H1 (cell line): ENCODE results near the gene PRAMEF12. TPM values are rescaled to one million over a fixed set of nuclear protein-coding genes. Genes with fewer than 3 reads are reported as not detected.

Experiments used
- CHD7 ChIP-seq: fragments of 300-600 bp; sonication (generic); IDR thresholded peaks from 2 replicates; pipeline ENCODE4 v1.7.1; 2012; ENCODE audit warnings: low read length, moderate library complexity, mild to moderate bottlenecking, inconsistent platforms; ENCODE audit not compliant: insufficient replicate concordance
- KDM5A ChIP-seq: fragments of 200-600 bp; IDR thresholded peaks from 2 replicates; pipeline ENCODE4 v1.7.1; 2012; ENCODE audit warnings: mild to moderate bottlenecking, low read length, inconsistent platforms, mixed read lengths
- RAD21 ChIP-seq, 2 experiments: IDR thresholded peaks in 1 of 2; conservative IDR thresholded peaks in 1 of 2; 2 replicates each; pipeline ENCODE4 v1.6.1; 2011; ENCODE audit warnings: low read depth in 2 of 2, low read length in 2 of 2, improper control_type of control experiment in 1 of 2, inconsistent platforms in 1 of 2, mild to moderate bottlenecking in 1 of 2, moderate library complexity in 1 of 2
- RBBP5 ChIP-seq: IDR thresholded peaks from 2 replicates; pipeline ENCODE4 v1.7.1; 2012; ENCODE audit warnings: low read depth, mild to moderate bottlenecking, inconsistent platforms, low read length, moderate library complexity, borderline replicate concordance
- SIX5 ChIP-seq: IDR thresholded peaks from 2 replicates; pipeline ENCODE4 v1.6.1; 2011; ENCODE audit warnings: mild to moderate bottlenecking, low read depth, low read length
- SP2 ChIP-seq: IDR thresholded peaks from 2 replicates; pipeline ENCODE4 v1.6.1; 2012; ENCODE audit warnings: mild to moderate bottlenecking, low read length, inconsistent platforms
- TAF7 ChIP-seq: optimal IDR thresholded peaks from 2 replicates; pipeline ENCODE3; 2011; ENCODE audit warnings: low read depth, mild to moderate bottlenecking, inconsistent platforms, low read length, moderate library complexity, borderline replicate concordance
- polyA plus RNA-seq, 7 experiments: library from polyadenylated mRNA; depleted of rRNA in 3 of 7; stranded (reverse) in 5 of 7; unstranded in 2 of 7; fragments of >200 nt in 5 of 7; fragments of 200-250 nt in 2 of 7; gene quantifications; 1 replicate in 5 of 7; 2 replicates in 1 of 7; 4 replicates in 1 of 7; pipeline versions ENCODE4 v1.2.1 to v1.2.3, GENCODE V29; 2011 to 2013; ENCODE audit warnings: missing spikeins in 2 of 7, mixed read lengths in 2 of 7
- total RNA-seq: library from RNA; stranded (reverse); fragmentation: NEBNext Ultra II Directional; extraction: Animal tissue kit (Norgen Biotek cat#: 25700); gene quantifications from 2 replicates; pipeline ENCODE4 v1.2.1, GENCODE V29; 2021

The PRAMEF12 gene
- total and polyA plus RNA-seq, 2 of the 8 experiments (the other 6 are each of a cell fraction or from before 2014, with no cell fraction given) = not detected

- no peak for TF ChIP-seq CHD7
- no peak for TF ChIP-seq RBBP5
- TF ChIP-seq SP2 = no peak
- no peak for TF ChIP-seq TAF7
- TF ChIP-seq SIX5 = no peak
- no peak for TF ChIP-seq RAD21 (IDR thresholded peaks at IDR 0.05 in 1 of 2, conservative IDR thresholded peaks at IDR 0.05 in 1 of 2; ENCODE audit: low read depth in 2 of 2, low read length in 2 of 2)
- no peak for TF ChIP-seq KDM5A
Measured at GRCh38 chr1:12761781-12762180, 11.8 kb upstream of the PRAMEF12 start (continued).
